Hematopoietic multipotent progenitor cell treated with erythropoietin and hydrocortisone succinate and interleukin-3 and kit ligand, for 8 days (in vitro differentiated cells): ENCODE results near the gene DNAAF2.

Experiments
- DNase-seq: peaks from one replicate; pipeline ENCODE4 v3.0.0-alpha.2; 2015

Gene DNAAF2

DNA sequence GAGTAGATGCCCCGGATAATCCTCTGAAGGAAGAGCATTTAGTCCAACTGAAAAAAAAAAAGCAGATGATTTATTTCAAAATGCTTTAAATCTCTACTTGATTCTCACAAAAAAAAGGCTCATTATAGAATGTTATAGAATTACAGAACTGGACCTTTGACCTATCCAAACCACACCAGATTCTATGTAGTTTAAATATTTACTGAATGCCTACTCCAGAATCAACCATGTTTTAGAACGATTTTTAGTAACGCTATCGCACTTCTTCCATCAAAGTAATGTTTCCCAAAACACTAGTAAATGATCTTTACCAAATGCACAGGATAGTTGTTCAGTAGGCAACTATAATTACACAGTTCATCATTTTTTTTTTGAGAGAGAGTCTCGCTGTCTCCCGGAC lies 51.4 kb downstream of the DNAAF2 start:
- no peak for DNase-seq

GRCh38 chr14:49582113-49582977 lies 52.7 kb downstream of the DNAAF2 start:
- DNase-seq: peak; percentile 25

DNA sequence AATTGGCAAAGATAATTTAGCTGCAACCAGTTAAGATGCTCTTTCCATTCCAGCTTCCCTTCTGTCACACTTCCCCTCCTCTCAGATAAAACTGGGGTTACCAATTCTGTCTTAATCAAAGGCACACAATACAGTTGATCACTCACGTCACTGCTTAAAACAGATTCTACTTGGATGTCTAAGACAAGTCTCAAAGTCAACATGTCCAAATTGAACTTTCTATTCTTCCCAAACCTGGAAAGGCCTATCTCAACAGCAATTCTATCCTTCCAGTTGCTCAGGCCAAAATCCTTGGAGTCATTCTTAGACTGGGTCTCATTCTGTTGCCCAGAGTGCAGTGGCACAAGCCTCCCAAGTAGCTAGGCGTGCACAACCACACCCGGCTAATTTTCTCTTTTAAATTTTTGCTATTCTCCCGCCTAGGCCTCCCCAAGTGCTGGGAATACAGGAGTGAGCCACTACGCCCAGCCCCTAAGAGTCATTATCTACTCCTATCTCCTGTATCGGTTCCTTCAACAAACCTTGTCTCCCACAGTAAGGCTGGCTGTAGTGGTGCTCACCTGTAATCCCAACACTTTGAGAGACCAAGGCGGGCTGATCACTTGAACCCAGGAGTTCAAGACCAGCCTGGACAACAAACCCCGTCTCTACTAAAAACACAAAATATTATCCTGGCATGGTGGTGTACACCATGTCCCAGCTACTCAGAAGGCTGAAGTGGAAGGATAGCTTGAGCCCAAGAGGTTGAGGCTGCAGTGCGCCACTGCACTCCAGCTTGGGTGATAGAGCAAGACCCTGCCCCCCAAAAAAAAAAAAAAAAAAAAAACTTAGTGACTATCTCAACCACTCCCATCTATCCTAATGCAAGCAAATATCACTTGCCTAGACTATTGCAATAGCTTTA lies 53.6 kb downstream of the DNAAF2 start:
- DNase-seq: peak; percentile 40

- DNase-seq: no peak
Observed at GRCh38 chr14:49579841-49580240, 55.2 kb downstream of the DNAAF2 start.

- no peak for DNase-seq
Observed at GRCh38 chr14:49578141-49578540, 56.9 kb downstream of the DNAAF2 start.
